Subcutaneous abdominal adipose tissue (tissue), 5 donors: ENCODE results near the gene ERF.
A peak's percentile ranks its signal among the peaks of the same experiment; 100 is the strongest.

Experiments
- H3K27ac ChIP-seq: one replicate; pipeline ENCODE4 v1.7.0; 2013; ENCODE audit warnings: low read depth, mild to moderate bottlenecking, inconsistent platforms, low read length, moderate library complexity
- H3K27me3 ChIP-seq, 5 donors: one replicate each; pipeline ENCODE4 v1.7.0; 2013; ENCODE audit warnings: low read length in 5 of 5, inconsistent platforms in 1 of 5; ENCODE audit not compliant: control insufficient read depth in 5 of 5, insufficient read depth in 4 of 5
- H3K36me3 ChIP-seq, 5 donors: one replicate each; pipeline ENCODE4 v1.7.0; 2013; ENCODE audit warnings: low read length in 5 of 5; ENCODE audit not compliant: control insufficient read depth in 5 of 5, insufficient read depth in 5 of 5
- H3K4me1 ChIP-seq, 5 donors: one replicate each; pipeline ENCODE4 v1.7.0; 2013; ENCODE audit warnings: low read length in 5 of 5, mild to moderate bottlenecking in 3 of 5, moderate library complexity in 1 of 5; ENCODE audit not compliant: control insufficient read depth in 5 of 5, insufficient read depth in 5 of 5
- H3K4me3 ChIP-seq, 5 donors: one replicate each; pipeline ENCODE4 v1.7.0; 2013; ENCODE audit warnings: low read length in 5 of 5, low read depth in 1 of 5
- H3K9ac ChIP-seq, 5 donors: one replicate each; pipeline ENCODE4 v1.7.0; 2013; ENCODE audit warnings: low read length in 5 of 5, mild to moderate bottlenecking in 4 of 5, moderate library complexity in 3 of 5
- H3K9me3 ChIP-seq, 5 donors: one replicate each; pipeline ENCODE4 v1.7.0; 2013; ENCODE audit warnings: low read length in 5 of 5; ENCODE audit not compliant: control insufficient read depth in 5 of 5
- donor health status: healthy.
- donor health status: healthy.
- donor health status: healthy.
- donor health status: healthy.
- donor health status: healthy.

The ERF gene

GRCh38 chr19:42276284-42276683 lies 21.4 kb upstream of the ERF start:
- peaks cover 7 to 65% (median 48%) of the 10 kb centered on the region in 5 donors for H3K4me1 ChIP-seq
- peak overlapping the region in 1 of 5 donors; percentile 43 for H3K9ac ChIP-seq
- no peaks in the 10 kb centered on the region for H3K9me3 ChIP-seq
- no peaks in the 10 kb centered on the region for H3K27me3 ChIP-seq
- peaks cover 0 to 40% (median 39%) of the 10 kb centered on the region in 5 donors for H3K36me3 ChIP-seq
- no peak overlapping the region for H3K4me3 ChIP-seq
- H3K27ac ChIP-seq = no peak overlapping the region

- no peak overlapping the region for H3K27ac ChIP-seq
- no peaks in the 10 kb centered on the region for H3K9me3 ChIP-seq
- peaks cover 13 to 67% (median 53%) of the 10 kb centered on the region in 5 donors for H3K4me1 ChIP-seq
- no peak overlapping the region for H3K9ac ChIP-seq
- H3K27me3 ChIP-seq = no peaks in the 10 kb centered on the region
- H3K36me3 ChIP-seq = peaks cover 0 to 40% (median 39%) of the 10 kb centered on the region in 5 donors
- H3K4me3 ChIP-seq = no peak overlapping the region
Measured at GRCh38 chr19:42275517-42275916, 20.6 kb upstream of the ERF start.

GRCh38 chr19:42275103-42275502 lies 20.2 kb upstream of the ERF start:
- H3K36me3 ChIP-seq = peaks cover 0 to 40% (median 39%) of the 10 kb centered on the region in 5 donors
- H3K9ac ChIP-seq = no peak overlapping the region
- no peaks in the 10 kb centered on the region for H3K27me3 ChIP-seq
- no peak overlapping the region for H3K27ac ChIP-seq
- no peak overlapping the region for H3K4me3 ChIP-seq
- no peaks in the 10 kb centered on the region for H3K9me3 ChIP-seq
- peaks cover 15 to 69% (median 57%) of the 10 kb centered on the region in 5 donors for H3K4me1 ChIP-seq

GRCh38 chr19:42274065-42274682 lies 19.2 kb upstream of the ERF start:
- Histone ChIP-seq H3K4me3 (no peak overlapping the region), H3K27ac (no peak overlapping the region), H3K9me3 (no peaks in the 10 kb centered on the region), H3K36me3 (peaks cover 0 to 40% (median 39%) of the 10 kb centered on the region in 5 donors), H3K27me3 (no peaks in the 10 kb centered on the region), H3K4me1 (peaks cover 9 to 66% (median 59%) of the 10 kb centered on the region in 5 donors), H3K9ac (no peak overlapping the region)

- no peak overlapping the region for H3K4me3 ChIP-seq
- H3K27me3 ChIP-seq = peaks cover 0 to 3% (median 0%) of the 10 kb centered on the region in 5 donors
- peaks cover 12 to 60% (median 52%) of the 10 kb centered on the region in 5 donors for H3K4me1 ChIP-seq
- H3K9me3 ChIP-seq = no peaks in the 10 kb centered on the region
- H3K36me3 ChIP-seq = peaks cover 0 to 40% (median 39%) of the 10 kb centered on the region in 5 donors
- no peak overlapping the region for H3K27ac ChIP-seq
- no peak overlapping the region for H3K9ac ChIP-seq
Measured at GRCh38 chr19:42273407-42274064, 18.6 kb upstream of the ERF start.

GRCh38 chr19:42272989-42273406 lies 18.1 kb upstream of the ERF start:
- Histone ChIP-seq H3K27me3 (peaks cover 0 to 5% (median 0%) of the 10 kb centered on the region in 5 donors), H3K9me3 (no peaks in the 10 kb centered on the region), H3K27ac (no peak overlapping the region), H3K9ac (no peak overlapping the region), H3K4me1 (peaks cover 13 to 55% (median 47%) of the 10 kb centered on the region in 5 donors), H3K4me3 (no peak overlapping the region), H3K36me3 (peaks cover 0 to 40% (median 39%) of the 10 kb centered on the region in 5 donors)

- Histone ChIP-seq H3K4me1 (peaks cover 13 to 55% (median 47%) of the 10 kb centered on the region in 5 donors), H3K9ac (no peak overlapping the region), H3K27me3 (peaks cover 0 to 5% (median 0%) of the 10 kb centered on the region in 5 donors), H3K36me3 (peaks cover 0 to 40% (median 39%) of the 10 kb centered on the region in 5 donors), H3K4me3 (no peak overlapping the region), H3K9me3 (no peaks in the 10 kb centered on the region), H3K27ac (no peak overlapping the region)
Measured at GRCh38 chr19:42272535-42272897, 17.6 kb upstream of the ERF start.

GRCh38 chr19:42271861-42272534 lies 17.1 kb upstream of the ERF start:
- H3K36me3 ChIP-seq = peaks cover 0 to 40% (median 39%) of the 10 kb centered on the region in 5 donors
- no peaks in the 10 kb centered on the region for H3K9me3 ChIP-seq
- no peak overlapping the region for H3K27ac ChIP-seq
- peaks cover 13 to 53% (median 44%) of the 10 kb centered on the region in 5 donors for H3K4me1 ChIP-seq
- H3K4me3 ChIP-seq = no peak overlapping the region
- H3K9ac ChIP-seq = no peak overlapping the region
- H3K27me3 ChIP-seq = peaks cover 0 to 5% (median 0%) of the 10 kb centered on the region in 5 donors

- Histone ChIP-seq H3K4me3 (peak overlapping the region; percentile 49 to 81 (median 69)), H3K9ac (peak overlapping the region in 1 of 5 donors; percentile 96), H3K36me3 (peaks cover 0 to 40% (median 37%) of the 10 kb centered on the region in 5 donors), H3K27ac (peak overlapping the region; percentile 97), H3K27me3 (peaks cover 0 to 5% (median 0%) of the 10 kb centered on the region in 5 donors), H3K9me3 (no peaks in the 10 kb centered on the region), H3K4me1 (peaks cover 12 to 45% (median 36%) of the 10 kb centered on the region in 5 donors)
Measured at GRCh38 chr19:42271045-42271419, 16.1 kb upstream of the ERF start.
